Mucosa of descending colon (tissue), 3 donors: ENCODE results near the gene CATSPER3. TPM values are rescaled to one million over a fixed set of nuclear protein-coding genes. Genes with fewer than 3 reads are reported as not detected.

ENCODE experiments used
- ATAC-seq: fragments of 200-7000 bp; cut with Tn5 transposase; one replicate; pipeline ENCODE4 v1.9.1; 2020; ENCODE audit warnings: mild to moderate bottlenecking, moderate library complexity
- DNase-seq, 3 donors: peaks; one replicate each; pipeline ENCODE4 v3.0.0-alpha.2; 2020
- H3K36me3 ChIP-seq: fragments of 200-600 bp; one replicate; pipeline ENCODE4 v1.8.0; 2021; ENCODE audit warnings: low read depth, mild to moderate bottlenecking
- H3K4me1 ChIP-seq: fragments of 200-600 bp; one replicate; pipeline ENCODE4 v1.8.0; 2021; ENCODE audit warnings: low read depth, mild to moderate bottlenecking
- H3K4me3 ChIP-seq: fragments of 200-600 bp; one replicate; pipeline ENCODE4 v1.8.0; 2021; ENCODE audit warnings: mild to moderate bottlenecking
- H3K9me3 ChIP-seq: fragments of 200-600 bp; one replicate; pipeline ENCODE4 v1.8.0; 2021; ENCODE audit warnings: mild to moderate bottlenecking
- intact Hi-C, 2 donors: fragments of 100-400 bp; cut with DNase I in 1 of 2; cut with micrococcal nuclease in 1 of 2; formaldehyde crosslinking; loops; one replicate each; pipeline versions ENCODE4 v1.11.0 to v1.11.1; 2022; cut with DNase I, micrococcal nuclease
- total RNA-seq, 3 donors: library from RNA; stranded (reverse); fragmentation: NEBNext Ultra II Directional in 2 of 3; extraction: Animal tissue kit (Norgen Biotek cat#: 25700) in 2 of 3; gene quantifications; one replicate each; pipeline versions ENCODE4 v1.2.1 to v1.2.4, GENCODE V29; 2021 to 2023
- TF ChIP-seq, protein P1 (sequence below): fragments of 200-600 bp; IDR thresholded peaks from one replicate; pipeline ENCODE4 v1.8.0; 2022; ENCODE audit warnings: antibody characterized with exemption, mild to moderate bottlenecking
- donor health status: DM: no; HTN: no; CAD: no; lungs with moderate emphysema.
- donor health status: DM: no; HTN: no; CAD: no.
- donor health status: DM: no; HTN: yes; CAD: no.

Gene CATSPER3
- total RNA-seq, 3 donors from 2014 or later, result 1.3 to 1.5 (median 1.3) TPM

DNA sequence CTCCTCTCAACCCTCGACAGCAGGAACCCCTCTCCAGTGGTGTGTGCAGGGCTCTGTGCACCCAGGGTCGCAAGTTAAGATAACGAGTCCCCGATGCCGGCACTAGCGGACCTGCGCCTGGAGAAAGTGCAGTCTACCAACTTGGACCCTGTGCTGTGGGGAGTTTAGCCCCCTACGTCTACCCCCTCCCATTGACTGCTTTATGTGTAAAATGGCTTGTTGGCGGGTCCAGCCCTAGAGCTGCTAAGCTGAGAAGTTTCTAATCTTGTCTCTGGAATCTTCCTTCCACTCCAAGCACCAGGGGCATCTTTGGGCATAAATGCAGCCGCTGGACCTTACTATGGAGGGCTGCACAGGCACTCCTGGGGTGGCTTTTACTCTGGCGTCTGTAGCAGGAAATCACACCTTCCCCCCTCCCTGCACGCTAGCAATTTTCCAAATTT, 73.5 kb downstream of the CATSPER3 start:
- Histone ChIP-seq H3K36me3 (no peaks in the 10 kb centered on the region), H3K4me3 (no peak overlapping the region), H3K4me1 (peaks cover 14% of the 10 kb centered on the region), H3K9me3 (no peaks in the 10 kb centered on the region)
- DNase-seq (peak in 1 of 3 donors; percentile 9), ATAC-seq (no peak)
- TF ChIP-seq, protein P1, sequence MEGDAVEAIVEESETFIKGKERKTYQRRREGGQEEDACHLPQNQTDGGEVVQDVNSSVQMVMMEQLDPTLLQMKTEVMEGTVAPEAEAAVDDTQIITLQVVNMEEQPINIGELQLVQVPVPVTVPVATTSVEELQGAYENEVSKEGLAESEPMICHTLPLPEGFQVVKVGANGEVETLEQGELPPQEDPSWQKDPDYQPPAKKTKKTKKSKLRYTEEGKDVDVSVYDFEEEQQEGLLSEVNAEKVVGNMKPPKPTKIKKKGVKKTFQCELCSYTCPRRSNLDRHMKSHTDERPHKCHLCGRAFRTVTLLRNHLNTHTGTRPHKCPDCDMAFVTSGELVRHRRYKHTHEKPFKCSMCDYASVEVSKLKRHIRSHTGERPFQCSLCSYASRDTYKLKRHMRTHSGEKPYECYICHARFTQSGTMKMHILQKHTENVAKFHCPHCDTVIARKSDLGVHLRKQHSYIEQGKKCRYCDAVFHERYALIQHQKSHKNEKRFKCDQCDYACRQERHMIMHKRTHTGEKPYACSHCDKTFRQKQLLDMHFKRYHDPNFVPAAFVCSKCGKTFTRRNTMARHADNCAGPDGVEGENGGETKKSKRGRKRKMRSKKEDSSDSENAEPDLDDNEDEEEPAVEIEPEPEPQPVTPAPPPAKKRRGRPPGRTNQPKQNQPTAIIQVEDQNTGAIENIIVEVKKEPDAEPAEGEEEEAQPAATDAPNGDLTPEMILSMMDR, result no peak
- intact Hi-C loops, result no loop called here

DNA sequence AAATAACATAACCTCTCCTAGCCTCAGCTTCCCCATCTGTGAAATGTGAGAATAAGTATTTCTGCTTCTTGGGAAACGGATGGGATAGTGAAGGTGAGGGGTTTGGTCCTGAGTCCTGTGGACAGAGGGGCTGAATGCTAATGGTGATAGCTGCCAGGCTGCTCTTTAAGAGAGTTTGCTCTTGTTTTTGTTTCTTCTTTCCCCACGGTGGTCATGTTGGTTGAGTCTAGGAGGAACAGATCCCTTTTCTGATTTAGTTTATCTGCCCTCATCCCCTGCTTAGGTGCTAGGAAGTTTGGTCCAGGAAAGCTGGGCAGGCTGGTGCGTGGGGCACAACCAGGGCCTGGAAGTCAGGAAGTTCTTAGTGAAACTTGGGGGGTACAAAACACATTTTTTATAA, 74.0 kb downstream of the CATSPER3 start:
- Histone ChIP-seq H3K36me3 (no peaks in the 10 kb centered on the region), H3K4me3 (no peak overlapping the region), H3K4me1 (peaks cover 14% of the 10 kb centered on the region), H3K9me3 (no peaks in the 10 kb centered on the region)
- peak in 1 of 3 donors; percentile 2 for DNase-seq
- no peak for ATAC-seq
- TF ChIP-seq, protein P1, result no peak
- intact Hi-C loops, result no loop called here

DNA sequence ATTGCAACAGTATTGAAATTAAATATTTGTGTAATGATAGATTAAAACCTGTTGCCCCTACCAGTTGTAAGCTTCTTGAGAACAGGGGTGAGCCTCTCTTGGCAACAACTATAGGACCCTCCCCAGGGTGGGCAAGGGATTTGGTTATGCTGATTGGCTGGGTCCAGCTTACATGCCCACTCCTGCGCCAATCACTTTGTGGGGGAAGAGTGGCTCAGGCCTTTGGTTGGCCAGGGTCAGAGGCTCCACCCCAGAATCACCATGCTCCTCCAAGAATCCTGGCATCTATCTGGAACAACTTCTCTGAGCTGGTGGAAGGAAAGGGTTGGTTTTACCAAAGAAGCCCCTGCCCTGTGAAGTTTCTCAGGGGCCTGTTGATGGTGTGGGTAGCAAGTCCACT, 74.9 kb downstream of the CATSPER3 start:
- H3K4me3 ChIP-seq, result no peak overlapping the region
- peaks cover 14% of the 10 kb centered on the region for H3K4me1 ChIP-seq
- ATAC-seq, result no peak
- intact Hi-C loops, result no loop called here
- no peaks in the 10 kb centered on the region for H3K9me3 ChIP-seq
- no peaks in the 10 kb centered on the region for H3K36me3 ChIP-seq
- DNase-seq, result peak in 1 of 3 donors; percentile 7
- TF ChIP-seq, protein P1, result no peak

DNA sequence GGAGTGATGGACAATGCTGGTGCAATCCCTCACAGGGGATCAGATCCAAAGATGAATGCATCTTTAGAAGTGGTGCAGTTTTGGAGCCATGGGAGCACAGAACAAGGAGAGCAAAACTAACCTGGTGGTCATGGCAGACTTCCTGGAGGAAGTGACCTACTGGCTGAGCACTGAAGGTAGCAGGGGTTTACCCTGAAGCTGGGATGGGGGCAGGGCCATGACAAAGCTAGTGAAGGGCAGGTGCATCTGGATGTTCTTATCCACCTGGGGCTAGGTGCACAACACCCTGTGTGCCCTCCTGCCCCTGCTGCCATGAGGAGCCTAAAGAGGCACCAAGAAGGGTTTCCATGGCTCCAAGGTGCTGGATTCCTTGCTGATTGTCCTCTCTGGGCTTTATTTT, 77.8 kb downstream of the CATSPER3 start:
- TF ChIP-seq, protein P1, result no peak
- H3K9me3 ChIP-seq, result no peaks in the 10 kb centered on the region
- no peak overlapping the region for H3K4me3 ChIP-seq
- intact Hi-C loops, result no loop called here
- no peaks in the 10 kb centered on the region for H3K36me3 ChIP-seq
- no peak for DNase-seq
- ATAC-seq, result no peak
- H3K4me1 ChIP-seq, result peaks cover 1% of the 10 kb centered on the region

DNA sequence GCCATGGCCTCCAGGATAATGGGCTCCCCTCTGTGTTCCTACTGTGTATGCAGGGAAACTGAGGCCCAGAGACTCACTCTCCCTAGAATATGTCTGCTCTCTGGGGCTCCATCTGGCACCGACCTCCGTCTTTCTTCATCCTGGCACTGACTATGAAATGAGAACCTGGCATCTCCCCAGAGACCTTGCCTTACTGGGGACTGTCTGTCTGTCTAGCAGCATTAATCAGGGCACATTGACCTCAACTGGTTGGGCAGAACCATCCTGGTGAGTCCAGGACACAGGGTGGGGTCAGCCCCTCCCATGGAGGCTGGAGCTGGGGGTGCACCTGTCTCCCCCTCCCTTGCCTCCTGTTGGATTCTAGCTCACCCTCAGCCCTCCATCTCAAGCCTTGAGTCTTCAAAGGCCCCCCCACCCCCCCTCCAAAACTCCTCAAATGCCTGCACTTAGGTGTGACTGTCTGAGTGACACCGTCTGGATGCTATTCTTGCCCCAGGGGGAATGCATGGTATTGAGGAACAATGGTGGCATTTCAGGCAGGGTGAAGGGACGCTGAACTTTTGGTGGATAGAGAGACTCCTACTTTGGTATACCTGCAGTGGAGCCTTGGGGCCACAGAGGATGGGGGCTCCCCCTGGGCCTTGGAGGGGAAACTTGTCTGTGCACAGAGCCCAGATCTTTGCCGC, 79.1 kb downstream of the CATSPER3 start:
- DNase-seq, result peak in 1 of 3 donors; percentile 4
- Histone ChIP-seq H3K9me3 (no peaks in the 10 kb centered on the region), H3K36me3 (no peaks in the 10 kb centered on the region), H3K4me1 (no peaks in the 10 kb centered on the region), H3K4me3 (no peak overlapping the region)
- intact Hi-C loops, result no loop called here
- TF ChIP-seq, protein P1, result no peak
- no peak for ATAC-seq

DNA sequence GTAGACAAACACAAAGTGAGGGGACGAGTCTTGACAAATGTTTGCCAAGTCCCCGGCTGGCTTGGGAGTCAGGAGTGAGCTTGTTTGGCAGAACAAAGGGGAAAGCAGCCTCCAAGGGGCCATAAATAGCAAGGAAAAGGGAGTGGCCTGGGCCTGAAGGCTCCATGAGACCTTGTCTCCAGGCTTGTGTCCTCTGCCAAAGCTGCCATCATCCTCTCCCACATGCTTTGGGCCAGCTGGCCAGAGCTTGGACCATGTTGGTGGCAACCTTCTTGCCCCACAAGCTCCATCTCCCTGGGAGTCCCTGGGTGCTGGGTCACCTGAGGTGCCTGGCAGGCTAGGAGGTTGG, 79.6 kb downstream of the CATSPER3 start:
- ATAC-seq (peak; percentile 24), DNase-seq (peak in 1 of 3 donors; percentile 19)

More for the DNA sequence above, 79.6 kb downstream of the CATSPER3 start:
- intact Hi-C loops, result no loop called here
- H3K9me3 ChIP-seq, result no peaks in the 10 kb centered on the region
- H3K36me3 ChIP-seq, result no peaks in the 10 kb centered on the region
- H3K4me3 ChIP-seq, result no peak overlapping the region
- H3K4me1 ChIP-seq, result no peaks in the 10 kb centered on the region
- TF ChIP-seq, protein P1, result no peak
